ENCODE measurements around the gene CNTN6.

Gene CNTN6

GRCh38 chr3:1079662-1080061 is 13.2 kb upstream of the CNTN6 start:
- H3K4me1 ChIP-seq (ENCODE audit: control insufficient read depth, low read length), result no peaks in the 10 kb centered on the region
- no peak overlapping the region for H3K27ac ChIP-seq (ENCODE audit: low read depth, low read length)

GRCh38 chr3:1082108-1082507 is 10.7 kb upstream of the CNTN6 start:
- no peaks in the 10 kb centered on the region for H3K4me1 ChIP-seq (ENCODE audit: control insufficient read depth, low read length)
- no peaks in the 10 kb centered on the region for H3K9me2 ChIP-seq (replicated peaks; ENCODE audit: control insufficient read depth, low read length)
- no peaks in the 10 kb centered on the region for H3F3A ChIP-seq (ENCODE audit: control insufficient read depth, insufficient read depth)
- H3K4me3 ChIP-seq (ENCODE audit: low read length), result no peak overlapping the region
- H3K79me2 ChIP-seq (ENCODE audit: control insufficient read depth, low read length), result no peaks in the 10 kb centered on the region
- no peaks in the 10 kb centered on the region for H3K27me3 ChIP-seq (ENCODE audit: control insufficient read depth, low read length)
- H3K27ac ChIP-seq (ENCODE audit: low read depth, low read length), result no peak overlapping the region
- peak; percentile 60 for TF ChIP-seq CTCF (IDR thresholded peaks at IDR 0.05; ENCODE audit: low read depth, low read length, poor library complexity, severe bottlenecking)
- no peak for TF ChIP-seq EZH2phosphoT487 (IDR thresholded peaks at IDR 0.05; ENCODE audit: borderline replicate concordance, low read length)
- H3K36me3 ChIP-seq (ENCODE audit: control insufficient read depth, low read length), result no peaks in the 10 kb centered on the region
- H3K9me3 ChIP-seq (ENCODE audit: control insufficient read depth, insufficient read depth, low read length), result no peaks in the 10 kb centered on the region
- H4K20me1 ChIP-seq (ENCODE audit: control insufficient read depth, insufficient read depth, low read depth, low read length), result no peaks in the 10 kb centered on the region
- no peak overlapping the region for H3K4me2 ChIP-seq (ENCODE audit: low read length)

More at GRCh38 chr3:1079662-1080061, 13.2 kb upstream of the CNTN6 start:
- no peak overlapping the region for H3K4me3 ChIP-seq (ENCODE audit: low read length)
- no peaks in the 10 kb centered on the region for H3K27me3 ChIP-seq (ENCODE audit: control insufficient read depth, low read length)
- H3K36me3 ChIP-seq (ENCODE audit: control insufficient read depth, low read length), result no peaks in the 10 kb centered on the region
- H3K4me2 ChIP-seq (ENCODE audit: low read length), result no peak overlapping the region
- H3K9me2 ChIP-seq (replicated peaks; ENCODE audit: control insufficient read depth, low read length), result no peaks in the 10 kb centered on the region
- H4K20me1 ChIP-seq (ENCODE audit: control insufficient read depth, insufficient read depth, low read depth, low read length), result no peaks in the 10 kb centered on the region
- no peaks in the 10 kb centered on the region for H3K79me2 ChIP-seq (ENCODE audit: control insufficient read depth, low read length)
- H3K9me3 ChIP-seq (ENCODE audit: control insufficient read depth, insufficient read depth, low read length), result no peaks in the 10 kb centered on the region
- TF ChIP-seq EZH2phosphoT487 (IDR thresholded peaks at IDR 0.05; ENCODE audit: borderline replicate concordance, low read length) (no peak), CTCF (IDR thresholded peaks at IDR 0.05; ENCODE audit: low read depth, low read length, poor library complexity, severe bottlenecking) (no peak)
- H3F3A ChIP-seq (ENCODE audit: control insufficient read depth, insufficient read depth), result no peaks in the 10 kb centered on the region

GRCh38 chr3:1087066-1087560 is 5.7 kb upstream of the CNTN6 start:
- Histone ChIP-seq H3K36me3 (ENCODE audit: control insufficient read depth, low read length) (no peaks in the 10 kb centered on the region), H3F3A (ENCODE audit: control insufficient read depth, insufficient read depth) (no peaks in the 10 kb centered on the region), H3K4me1 (ENCODE audit: control insufficient read depth, low read length) (no peaks in the 10 kb centered on the region), H3K4me2 (ENCODE audit: low read length) (no peak overlapping the region), H3K27me3 (ENCODE audit: control insufficient read depth, low read length) (no peaks in the 10 kb centered on the region), H3K79me2 (ENCODE audit: control insufficient read depth, low read length) (no peaks in the 10 kb centered on the region), H4K20me1 (ENCODE audit: control insufficient read depth, insufficient read depth, low read depth, low read length) (no peaks in the 10 kb centered on the region), H3K9me2 (replicated peaks; ENCODE audit: control insufficient read depth, low read length) (no peaks in the 10 kb centered on the region), H3K9me3 (ENCODE audit: control insufficient read depth, insufficient read depth, low read length) (no peaks in the 10 kb centered on the region), H3K27ac (ENCODE audit: low read depth, low read length) (no peak overlapping the region), H3K4me3 (ENCODE audit: low read length) (no peak overlapping the region)
- TF ChIP-seq CTCF (IDR thresholded peaks at IDR 0.05; ENCODE audit: low read depth, low read length, poor library complexity, severe bottlenecking) (no peak), EZH2phosphoT487 (IDR thresholded peaks at IDR 0.05; ENCODE audit: borderline replicate concordance, low read length) (no peak)
